HTR-8/SVneo (cell line): ENCODE measurements around the gene COL13A1.

Experiments
- DNase-seq: peaks from one replicate; pipeline ENCODE4 v3.0.0; 2011; ENCODE audit warnings: low spot score, mixed read lengths; ENCODE audit not compliant: insufficient read length
- FAIRE-seq: peaks from 2 replicates; lab custom pipeline; 2011; peaks lifted over from hg19 to GRCh38; lab: Jason Lieb, UNC

The COL13A1 gene

DNA sequence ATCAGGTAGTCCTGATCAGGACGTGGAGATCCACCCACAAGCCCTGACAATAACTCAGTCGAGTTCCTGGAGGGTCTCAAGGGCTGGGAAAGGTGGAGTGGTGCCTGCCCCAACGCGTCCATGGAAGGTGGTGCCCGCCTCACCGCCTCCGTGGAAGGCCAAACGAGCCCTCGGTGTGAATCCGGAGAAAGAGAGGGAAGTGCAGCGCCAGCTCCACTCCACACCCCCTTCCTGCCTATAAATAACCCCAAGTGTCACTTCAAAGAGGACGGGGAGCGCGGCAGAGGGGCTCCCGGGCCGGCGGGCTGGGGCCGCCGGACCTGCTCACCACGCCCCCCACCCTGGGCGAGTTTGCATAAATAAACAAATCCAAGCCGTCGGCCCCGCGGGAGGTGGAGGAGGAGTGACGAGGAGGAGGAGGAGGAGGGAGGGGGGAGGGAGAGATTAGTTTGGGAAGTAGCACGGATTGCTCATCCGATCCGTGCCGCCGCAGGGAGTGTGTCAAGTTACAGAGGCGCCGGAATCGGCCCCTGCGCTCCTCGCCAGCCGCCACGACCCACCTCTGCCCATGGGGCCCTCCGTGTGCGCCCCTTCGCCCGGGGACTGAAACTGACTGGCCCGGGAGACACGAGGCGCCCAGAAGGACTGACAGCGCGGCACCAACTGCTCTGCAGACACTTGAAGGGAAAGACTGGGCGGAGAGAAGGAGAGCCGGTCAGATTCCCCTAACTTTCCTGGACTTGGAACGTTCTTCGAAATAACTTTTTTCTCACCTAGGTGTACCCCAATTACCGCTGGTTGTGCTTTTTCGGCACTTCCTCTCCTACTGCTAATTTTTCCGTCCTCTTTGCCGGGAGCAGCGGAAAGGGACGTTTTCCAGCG lies at the start of gene COL13A1:
TSS of gene COL13A1 (plus strand) at position 473 of the 882 bp plus-strand sequence. CDS start 518 bp downstream, outside the sequence.
- FAIRE-seq (peak; percentile 64), DNase-seq (peak; percentile 77)

DNA sequence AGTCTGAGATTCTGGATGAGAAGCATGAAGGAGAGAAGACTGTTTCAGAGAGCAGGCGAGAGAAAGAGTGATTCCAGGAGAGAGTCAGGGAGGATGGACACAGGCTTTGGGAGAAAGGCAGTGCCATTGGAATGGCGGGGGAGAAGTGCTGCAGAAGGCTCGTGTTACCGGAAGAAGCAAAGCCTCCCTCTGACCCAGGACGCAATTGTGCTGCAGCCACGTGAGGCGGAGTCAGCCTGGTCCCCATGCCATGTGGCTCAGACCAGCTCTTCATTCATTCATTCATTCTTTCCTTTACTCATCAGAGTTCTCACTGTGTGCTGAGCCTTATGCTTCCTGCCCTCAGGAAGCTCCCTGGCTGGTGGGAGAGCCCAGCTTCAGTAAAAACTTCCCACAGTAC lies 49.2 kb upstream of the COL13A1 start:
- DNase-seq (no peak), FAIRE-seq (no peak)

DNA sequence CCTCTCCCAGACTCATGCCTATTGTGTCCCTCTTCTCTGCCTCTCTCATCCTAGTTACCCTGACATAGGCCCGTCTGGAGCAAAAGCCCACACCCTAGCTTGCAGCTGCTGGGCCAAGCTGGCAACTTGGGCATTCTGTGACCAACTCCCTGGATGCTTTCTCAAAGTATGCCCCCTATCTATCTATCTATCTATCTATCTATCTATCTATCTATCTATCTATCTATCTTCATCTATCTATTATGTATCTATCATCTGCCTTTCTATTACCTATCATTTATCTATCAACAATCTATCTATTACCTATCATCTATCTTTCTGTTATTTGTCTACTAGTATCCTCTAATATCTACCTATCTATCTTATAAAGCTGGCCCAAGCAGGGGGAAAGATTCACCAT lies 45.4 kb upstream of the COL13A1 start:
- FAIRE-seq = no peak
- no peak for DNase-seq

DNA sequence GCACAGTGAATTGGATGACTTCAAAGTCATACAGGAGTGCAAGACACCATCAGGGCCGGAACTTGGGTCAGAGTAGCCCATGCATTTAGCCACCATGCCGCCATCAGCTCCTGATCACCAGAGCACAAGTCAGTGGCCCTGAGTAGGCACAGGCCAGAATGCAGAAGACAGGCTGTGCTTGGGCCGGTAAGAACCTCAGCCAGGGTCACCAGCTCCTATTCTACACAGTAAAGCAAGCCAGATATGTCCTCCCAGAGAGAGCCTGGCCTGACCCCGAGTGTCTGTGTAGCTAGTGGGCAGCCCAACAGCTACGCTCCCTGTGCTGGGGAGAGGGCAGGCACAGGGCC lies 44.5 kb upstream of the COL13A1 start:
- DNase-seq (no peak), FAIRE-seq (no peak)

DNA sequence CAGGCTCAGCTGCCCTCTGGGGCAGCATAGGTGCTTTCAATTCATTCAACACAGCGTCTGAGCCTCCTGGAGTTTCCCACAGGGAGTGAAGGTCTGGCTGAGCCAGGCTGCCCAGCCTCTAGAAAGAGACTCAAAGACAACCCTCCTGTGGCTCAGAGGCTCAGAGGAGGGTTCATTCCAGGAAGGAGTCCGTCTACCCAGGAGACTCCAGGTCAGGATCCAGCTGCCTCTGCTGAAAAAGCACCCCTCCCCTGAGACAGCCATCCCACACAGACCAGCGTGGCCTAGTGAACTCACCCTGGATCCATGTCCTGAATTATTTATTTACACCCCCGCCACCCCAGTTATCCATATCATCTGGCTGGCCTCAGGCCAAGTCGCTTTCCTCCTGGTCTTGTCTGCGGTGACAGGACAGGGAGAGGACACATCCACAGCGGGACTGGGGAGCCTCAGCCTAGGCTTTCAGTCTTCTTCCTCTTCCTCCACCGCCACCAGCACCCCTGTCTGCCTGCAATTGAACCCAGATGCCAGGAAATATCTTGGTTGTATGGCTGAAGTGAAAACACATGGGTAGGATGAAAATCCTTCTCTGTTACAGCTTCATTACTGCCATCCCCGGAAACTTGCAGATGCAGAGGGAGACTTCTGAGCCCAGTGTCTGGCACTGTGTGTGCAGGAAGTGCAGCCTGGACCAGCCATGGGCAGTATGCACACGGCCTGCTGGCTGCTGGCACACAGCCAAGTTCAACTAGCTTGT lies 44.0 kb upstream of the COL13A1 start:
- no peak for DNase-seq
- no peak for FAIRE-seq

DNA sequence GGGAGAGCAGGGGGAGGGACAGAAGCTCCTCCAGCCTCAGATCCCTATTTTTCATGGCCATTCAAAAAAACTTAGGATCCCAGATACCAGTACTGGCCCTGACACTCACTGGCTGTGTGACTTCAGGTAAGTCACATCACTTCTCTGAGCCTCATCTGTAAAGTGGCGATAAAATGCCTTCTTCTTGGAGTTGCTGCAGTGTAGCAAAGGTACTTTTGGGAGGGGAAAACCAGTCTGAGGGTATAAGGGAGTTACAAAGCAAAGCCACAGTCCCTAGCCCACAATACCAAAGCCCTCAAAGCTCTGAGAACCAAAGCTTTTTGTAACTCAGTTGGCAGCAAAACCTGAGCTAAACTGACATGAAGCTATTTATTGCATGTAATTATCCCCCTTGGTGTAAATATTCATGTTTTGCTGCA lies 43.4 kb upstream of the COL13A1 start:
- DNase-seq (no peak), FAIRE-seq (no peak)

DNA sequence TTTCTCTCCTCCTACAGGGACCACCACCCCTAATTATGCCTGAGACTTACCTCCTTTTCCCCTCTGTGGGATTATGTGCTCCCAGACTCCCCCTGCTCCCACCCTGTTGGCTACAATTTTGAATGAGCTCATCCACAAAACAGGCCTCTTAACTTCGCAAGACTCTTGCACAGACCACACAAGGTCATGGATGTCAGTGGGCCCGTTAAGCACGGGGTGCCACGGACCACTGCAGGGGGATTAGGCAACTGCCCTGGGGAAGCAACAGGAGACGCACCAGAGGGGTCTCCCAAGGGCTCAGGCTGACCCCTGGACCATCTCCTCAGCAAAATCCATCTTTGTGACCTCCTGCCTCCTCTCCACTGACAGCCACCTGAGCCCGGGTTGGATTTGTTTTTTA lies 42.1 kb upstream of the COL13A1 start:
- DNase-seq (no peak), FAIRE-seq (no peak)

DNA sequence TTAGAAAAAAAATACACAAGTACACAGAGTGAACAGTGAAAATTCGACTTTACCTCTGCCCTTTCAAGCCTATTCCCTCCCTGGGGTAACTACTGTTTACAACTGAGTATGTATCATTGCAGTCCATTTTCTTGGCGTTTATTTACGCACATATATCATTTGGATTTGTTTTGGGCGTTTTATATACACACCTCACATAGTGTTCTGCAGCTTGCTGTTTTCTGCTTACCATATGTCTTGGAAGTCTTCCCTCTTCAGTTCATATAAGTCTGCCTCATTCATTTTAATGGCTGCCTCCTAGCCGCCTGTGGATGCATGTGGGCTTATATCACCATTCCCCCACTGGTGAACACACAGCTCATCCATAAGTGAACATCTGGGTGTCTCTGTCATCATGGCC lies 41.6 kb upstream of the COL13A1 start:
- no peak for DNase-seq
- FAIRE-seq = no peak

DNA sequence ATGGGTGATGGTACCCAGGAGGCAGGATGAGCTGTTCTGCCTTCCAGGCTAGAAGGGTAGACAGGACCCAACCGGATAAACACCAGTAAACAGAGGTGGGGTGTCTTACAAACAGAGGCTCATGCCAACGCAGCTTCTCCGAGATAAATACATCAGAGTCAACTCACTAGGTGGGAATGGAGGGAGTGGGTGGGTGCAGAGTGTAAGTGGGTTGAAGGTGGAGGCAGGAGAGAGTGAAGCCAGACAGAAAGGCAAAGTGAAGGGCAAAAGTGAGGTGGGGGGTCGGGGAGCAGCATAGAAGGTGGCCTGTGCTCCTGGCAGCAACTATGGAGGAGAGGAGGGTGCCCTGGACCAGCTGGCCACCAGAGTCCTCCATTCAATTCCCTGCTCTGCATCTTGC lies 40.4 kb upstream of the COL13A1 start:
- FAIRE-seq (no peak), DNase-seq (no peak)

DNA sequence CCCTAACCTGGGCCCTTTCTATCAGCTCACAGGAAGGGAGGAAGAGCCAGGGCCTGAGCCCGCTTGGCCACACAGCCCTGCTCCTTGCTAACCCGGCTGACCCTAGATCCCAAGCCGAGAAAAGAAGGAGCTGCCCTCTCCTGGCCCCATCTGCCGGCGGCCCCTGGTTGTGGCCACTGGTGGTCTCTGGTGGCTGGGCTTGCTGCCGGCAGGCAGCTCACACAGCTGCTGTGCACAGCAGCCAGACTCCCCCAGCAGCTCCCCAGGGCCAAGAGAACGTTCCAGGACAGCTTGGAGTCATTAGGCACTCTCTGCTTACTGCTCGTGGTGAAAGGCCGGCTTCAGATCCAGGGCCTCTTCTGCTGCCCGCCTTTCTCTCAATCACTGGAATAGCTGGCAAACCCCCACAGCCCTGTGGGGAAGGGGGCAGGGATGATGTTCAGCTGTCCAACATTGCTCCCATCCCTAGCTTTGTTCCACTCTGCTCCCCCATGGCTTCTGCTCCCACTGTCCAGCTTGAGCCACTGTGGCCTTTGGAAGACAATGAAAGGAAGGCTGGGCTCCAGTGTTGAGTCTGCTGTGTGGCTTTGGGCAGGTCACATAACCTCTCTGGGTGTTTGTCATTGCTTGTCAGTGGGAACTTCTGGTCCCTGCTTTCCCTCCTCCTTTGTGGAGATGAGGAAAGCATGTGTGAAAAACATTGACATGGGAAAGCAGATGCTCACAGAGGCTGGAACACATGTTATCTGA lies 35.4 kb upstream of the COL13A1 start:
- FAIRE-seq = no peak
- DNase-seq = no peak

DNA sequence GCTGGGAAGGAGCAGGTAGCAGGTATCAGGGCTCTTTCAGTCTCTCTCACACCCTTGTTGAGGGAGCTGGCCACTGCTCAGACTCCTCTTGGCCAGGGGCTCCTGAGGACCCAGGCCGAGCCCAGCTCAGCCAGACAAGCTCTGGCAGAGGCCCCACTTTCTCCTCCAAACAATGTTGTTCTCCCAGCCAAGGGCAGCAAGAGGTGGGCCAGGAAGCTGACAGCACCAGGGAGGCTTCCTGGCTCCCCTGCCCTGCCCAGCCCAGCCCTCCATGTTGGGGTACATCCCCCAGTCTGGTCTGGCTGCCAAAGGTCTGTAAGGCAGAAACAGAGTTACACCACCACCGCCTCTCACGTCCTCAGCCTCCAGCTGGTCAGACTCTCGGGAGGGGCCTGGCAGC lies 33.9 kb upstream of the COL13A1 start:
- FAIRE-seq (no peak), DNase-seq (no peak)

DNA sequence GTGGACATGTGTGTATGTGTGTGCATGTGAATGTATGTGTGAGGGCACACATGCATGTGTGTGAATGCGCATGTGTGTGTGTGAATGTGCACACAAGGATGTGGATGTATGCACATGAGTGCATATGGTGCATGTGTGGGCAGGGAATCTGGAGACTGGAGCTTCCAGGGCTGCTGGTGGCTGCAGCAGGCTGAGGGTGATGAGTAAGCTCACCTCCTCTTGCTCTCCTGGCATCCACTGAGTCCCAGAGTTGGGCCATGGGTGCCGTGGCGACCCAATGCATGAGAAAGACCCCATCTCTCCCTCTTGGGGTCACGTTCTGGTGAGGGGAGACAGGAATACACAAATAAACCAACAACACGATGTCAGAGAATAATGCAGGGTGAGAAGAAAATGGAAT lies 33.3 kb upstream of the COL13A1 start:
- FAIRE-seq (peak; percentile 94), DNase-seq (no peak)

DNA sequence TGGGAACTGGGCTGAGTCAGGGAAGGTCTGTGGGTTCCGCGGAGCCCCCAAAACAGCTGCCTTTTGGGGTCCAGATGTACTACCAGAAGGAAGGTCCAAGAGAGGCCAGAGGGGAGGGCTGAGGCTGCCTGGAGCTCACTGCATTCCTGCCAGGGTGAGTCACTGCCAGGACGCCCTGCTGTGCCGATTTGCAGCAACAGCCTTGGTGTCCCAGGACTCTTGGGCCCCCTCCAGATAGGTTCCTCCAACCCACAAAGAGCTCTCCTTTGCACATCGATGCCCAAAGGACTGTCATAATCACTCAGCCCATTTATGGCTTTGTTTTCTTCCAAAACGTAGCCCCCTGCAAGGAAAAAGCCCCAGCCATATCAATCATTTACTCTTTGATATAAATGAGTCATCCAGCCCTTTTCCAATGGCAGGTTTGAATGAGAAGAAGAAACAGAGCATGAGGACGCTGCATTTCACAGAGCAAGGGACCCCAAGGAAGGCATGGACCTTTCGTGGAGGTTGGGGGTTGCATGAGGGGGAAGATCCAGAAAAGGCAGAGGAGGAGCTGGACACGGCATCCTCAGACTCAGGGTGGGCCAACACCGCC lies 32.2 kb upstream of the COL13A1 start:
- DNase-seq = peak; percentile 88
- peak; percentile 95 for FAIRE-seq

DNA sequence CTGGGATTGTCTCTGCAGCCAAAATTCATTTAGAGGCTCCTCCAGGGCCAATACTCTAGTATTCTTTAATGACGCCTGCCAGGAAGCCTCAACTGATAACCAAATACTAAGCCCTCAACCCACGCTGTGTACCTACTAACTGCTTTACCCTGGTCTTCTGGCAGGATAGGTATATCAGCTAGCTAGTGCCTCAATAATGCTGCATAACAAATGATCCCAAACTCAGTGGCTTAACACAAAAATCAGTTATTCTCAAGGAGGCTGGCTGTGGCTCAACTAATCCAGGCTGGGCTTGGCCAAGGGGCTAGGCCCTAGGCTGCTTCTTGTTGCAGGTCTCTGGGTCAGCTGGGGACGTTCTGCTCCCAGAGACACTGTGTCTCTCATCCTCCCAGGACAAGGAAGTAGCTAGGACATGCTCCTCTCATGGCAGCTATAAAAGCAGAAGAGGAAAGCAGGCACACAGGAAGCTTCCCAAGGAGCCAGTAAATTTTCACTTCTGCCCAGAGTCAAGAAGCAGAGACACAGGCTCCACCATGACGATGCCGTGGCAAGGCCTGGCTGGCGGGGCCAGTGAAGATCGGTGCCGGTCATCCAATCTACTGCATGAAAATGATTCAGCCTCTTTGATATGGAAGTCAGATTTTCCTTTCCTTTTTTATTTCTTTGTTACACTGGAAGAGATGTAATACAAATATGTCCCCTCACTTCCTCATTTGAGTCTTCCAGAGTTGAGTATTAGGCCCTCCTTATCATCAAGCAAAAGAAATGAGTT lies 28.6 kb upstream of the COL13A1 start:
- no peak for DNase-seq
- no peak for FAIRE-seq

DNA sequence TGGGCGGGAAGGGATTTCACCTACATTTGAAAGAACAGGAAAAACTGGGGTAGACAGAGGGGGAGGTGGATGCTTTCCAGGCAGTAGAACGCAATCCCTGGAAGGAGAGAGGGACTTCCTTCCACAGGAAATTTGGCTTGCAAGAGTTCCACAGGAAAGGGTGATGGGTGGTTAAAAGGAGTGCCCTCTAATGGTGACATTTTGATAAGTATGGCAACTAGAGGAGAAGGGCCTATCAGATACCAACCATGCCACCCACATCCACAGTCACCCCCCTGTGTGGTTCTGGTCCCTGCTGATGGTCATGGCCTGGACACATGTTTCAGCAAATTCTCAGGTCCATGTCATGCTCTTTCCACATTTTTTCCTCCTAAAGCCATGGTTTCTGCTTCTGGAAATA lies 27.1 kb upstream of the COL13A1 start:
- DNase-seq (no peak), FAIRE-seq (no peak)

DNA sequence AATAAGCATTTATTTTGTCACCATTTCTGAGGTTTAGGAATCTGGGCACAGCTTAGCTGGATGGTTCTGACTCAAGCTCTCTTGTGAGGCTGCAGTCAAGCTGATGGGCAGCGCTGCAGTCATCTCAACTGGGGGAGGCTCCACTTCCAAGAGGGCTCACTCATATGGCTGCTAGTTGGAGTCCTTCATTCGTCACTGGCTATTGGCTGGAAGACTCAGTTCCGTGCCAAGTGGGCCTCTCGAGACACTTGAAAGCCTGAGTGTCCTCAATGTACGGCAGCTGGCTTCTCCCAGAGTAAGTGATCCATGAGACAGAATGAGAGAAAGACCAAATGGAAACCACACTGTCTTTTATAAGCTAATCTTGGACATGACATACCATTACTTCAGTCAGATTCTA lies 21.6 kb upstream of the COL13A1 start:
- FAIRE-seq (no peak), DNase-seq (no peak)

DNA sequence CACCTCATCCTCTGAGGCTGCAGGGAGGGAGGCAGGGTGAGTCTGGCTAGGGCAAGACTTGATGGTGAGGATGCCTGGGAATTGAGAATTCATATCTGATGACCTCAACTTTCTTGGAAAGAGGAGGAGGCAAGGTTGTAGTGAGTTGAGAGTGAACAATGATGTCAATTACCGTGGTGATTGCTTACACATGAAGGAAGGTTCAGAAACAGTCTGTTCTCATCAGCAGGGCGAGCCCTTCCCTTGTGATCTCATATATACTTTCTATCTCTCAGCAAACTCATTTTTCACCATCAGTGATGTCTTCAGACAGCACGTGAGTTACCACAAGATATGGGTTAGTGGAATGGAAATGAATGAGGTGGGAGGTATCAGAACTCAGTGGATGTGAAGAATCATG lies 20.1 kb upstream of the COL13A1 start:
- peak; percentile 42 for FAIRE-seq

DNA sequence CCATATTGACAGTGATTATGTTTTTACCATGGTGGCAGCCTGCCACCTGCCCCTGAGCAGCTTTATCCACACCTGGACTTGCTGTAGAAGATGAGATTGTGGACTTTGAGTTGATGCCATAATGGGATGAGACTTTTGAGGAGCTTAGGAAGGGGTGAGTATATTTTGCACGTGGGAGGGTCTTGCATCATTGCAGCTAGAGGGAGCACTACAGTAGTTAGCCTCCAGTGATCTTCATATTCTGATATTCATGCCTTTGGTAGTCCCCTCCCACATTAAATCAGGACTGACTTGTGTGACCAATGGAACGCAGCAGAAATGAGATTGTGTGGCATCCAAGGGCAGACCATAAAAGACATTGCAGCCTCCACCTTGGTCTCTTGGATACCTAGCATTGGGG lies 18.2 kb upstream of the COL13A1 start:
- DNase-seq (no peak), FAIRE-seq (no peak)

More for the DNA sequence above, 20.1 kb upstream of the COL13A1 start:
- DNase-seq = no peak

DNA sequence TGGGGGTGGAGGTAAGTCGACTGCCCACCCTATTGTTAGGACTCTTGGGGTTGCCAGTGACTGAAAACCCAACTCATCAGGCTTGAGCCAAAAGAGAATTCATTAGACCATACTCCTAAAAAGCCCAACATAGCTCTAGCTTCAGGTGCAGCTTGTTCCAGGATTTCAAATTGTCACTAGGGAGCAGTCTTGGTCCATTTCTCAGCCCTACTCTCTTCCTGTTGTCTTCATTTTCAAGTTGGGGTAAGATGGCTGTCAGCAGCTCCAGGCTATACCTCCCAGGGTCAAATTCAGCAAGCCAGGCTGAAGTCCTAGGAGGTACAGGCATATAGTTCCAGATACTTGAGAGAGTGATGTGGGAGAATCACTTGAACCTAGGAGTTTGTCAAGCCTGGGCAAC lies 14.9 kb upstream of the COL13A1 start:
- FAIRE-seq (no peak), DNase-seq (no peak)

DNA sequence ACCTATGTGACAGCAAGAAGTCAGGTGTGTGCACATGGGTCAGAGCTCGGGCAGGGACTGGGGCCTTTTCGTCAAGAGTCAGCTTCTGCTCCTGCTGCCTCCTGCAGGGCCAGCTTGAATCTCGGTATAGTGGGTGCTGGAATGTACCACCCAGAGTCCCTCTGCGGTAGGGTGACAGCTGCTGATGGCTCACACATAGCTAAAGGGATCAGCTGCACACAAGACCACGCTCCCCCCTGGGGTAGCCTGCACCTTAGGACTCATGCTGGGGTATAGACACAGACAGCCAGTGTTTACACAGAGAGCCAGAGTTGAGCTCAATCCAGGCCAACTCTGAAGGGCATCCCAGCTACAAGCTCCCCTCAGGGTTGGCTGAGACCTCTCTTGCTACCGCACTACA lies 14.0 kb upstream of the COL13A1 start:
- FAIRE-seq = no peak
- no peak for DNase-seq
